Measurements from ENCODE around the gene JOSD1. TPM values are rescaled to one million over a fixed set of nuclear protein-coding genes. Genes with fewer than 3 reads are reported as not detected.
A peak's percentile ranks its signal among the peaks of the same experiment; 100 is the strongest.

The JOSD1 gene
- total and polyA plus RNA-seq, 5 donors from 2014 or later, result 8.7 to 205 (median 11.1) TPM

DNA sequence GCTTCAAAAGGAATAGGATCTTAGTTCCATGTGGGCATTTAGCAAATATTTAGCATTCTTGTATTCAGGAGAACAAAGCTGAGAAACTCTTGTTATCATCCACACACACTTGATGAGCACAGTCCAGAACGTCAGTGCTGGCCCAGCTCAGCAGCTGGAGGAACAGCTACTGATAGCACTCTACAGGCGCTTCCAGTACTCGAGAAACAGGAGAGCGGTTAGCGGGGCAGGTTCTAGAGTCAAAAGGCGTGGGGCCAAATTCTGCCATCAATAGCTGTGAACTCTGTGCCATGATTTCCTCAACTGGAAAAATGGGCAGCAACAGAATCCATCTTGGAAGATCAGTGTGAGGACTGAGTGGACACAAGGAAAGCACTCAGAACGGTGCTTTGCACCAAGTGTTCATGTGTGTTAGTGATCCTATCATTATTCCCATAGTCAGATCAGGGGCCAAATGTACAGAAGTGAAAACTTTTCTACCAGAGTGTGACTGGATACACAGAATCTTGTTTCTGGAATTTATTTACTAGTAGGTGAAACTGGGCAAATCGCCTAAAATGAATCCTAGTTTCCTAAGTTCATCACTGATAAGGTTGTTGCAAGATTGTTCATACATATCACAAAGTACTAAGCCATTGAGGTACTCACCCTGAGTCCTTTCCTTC lies 3.2 kb downstream of the JOSD1 start:
- Mint-ChIP-seq H3K27me3 (peaks cover 4% of the 10 kb centered on the region), H3K9me3 (no peaks in the 10 kb centered on the region), H3K27ac (peak overlapping the region; percentile 52 to 97 (median 87)), H3K4me1 (peaks cover 36 to 72% (median 52%) of the 10 kb centered on the region in 4 donors), H3K36me3 (peaks cover 16% of the 10 kb centered on the region), H3K4me3 (peak overlapping the region in 3 of 4 donors; percentile 92 to 95 (median 95))
- DNase-seq (no peak), ATAC-seq (ENCODE audit: low read depth in 2 of 2) (no peak)
- Histone ChIP-seq H3K27me3 (ENCODE audit: control insufficient read depth, insufficient read depth, low read length) (no peaks in the 10 kb centered on the region), H3K27ac (ENCODE audit: insufficient read depth, low read length, poor library complexity, severe bottlenecking) (peak overlapping the region; percentile 62), H3K4me3 (ENCODE audit: low read depth, low read length) (peak overlapping the region; percentile 82), H3K36me3 (ENCODE audit: control insufficient read depth, insufficient read depth, low read length) (no peaks in the 10 kb centered on the region), H3K9me3 (ENCODE audit: control insufficient read depth in 2 of 2, low read length in 2 of 2) (no peaks in the 10 kb centered on the region), H3K4me1 (ENCODE audit: control insufficient read depth, insufficient read depth, low read length, poor library complexity, severe bottlenecking) (peaks cover 64% of the 10 kb centered on the region)

- Histone ChIP-seq H3K9me3 (ENCODE audit: control insufficient read depth in 2 of 2, low read length in 2 of 2) (no peaks in the 10 kb centered on the region), H3K36me3 (ENCODE audit: control insufficient read depth, insufficient read depth, low read length) (peaks cover 2% of the 10 kb centered on the region), H3K27me3 (ENCODE audit: control insufficient read depth, insufficient read depth, low read length) (no peaks in the 10 kb centered on the region), H3K27ac (ENCODE audit: insufficient read depth, low read length, poor library complexity, severe bottlenecking) (peak overlapping the region; percentile 62), H3K4me1 (ENCODE audit: control insufficient read depth, insufficient read depth, low read length, poor library complexity, severe bottlenecking) (peaks cover 58% of the 10 kb centered on the region), H3K4me3 (ENCODE audit: low read depth, low read length) (peak overlapping the region; percentile 82)
- DNase-seq (peak in 1 of 3 donors; percentile 81), ATAC-seq (ENCODE audit: low read depth in 2 of 2) (peak; percentile 48 to 51)
- H3K27ac Mint-ChIP-seq, result peak overlapping the region; percentile 87 to 97 (median 89)
- H3K36me3 Mint-ChIP-seq, result peaks cover 19% of the 10 kb centered on the region
- H3K9me3 Mint-ChIP-seq, result no peaks in the 10 kb centered on the region
- H3K27me3 Mint-ChIP-seq, result peaks cover 4% of the 10 kb centered on the region
- peaks cover 39 to 74% (median 55%) of the 10 kb centered on the region in 4 donors for H3K4me1 Mint-ChIP-seq
- peak overlapping the region; percentile 23 to 95 (median 94) for H3K4me3 Mint-ChIP-seq
Measured at GRCh38 chr22:38696606-38697424, 3.9 kb downstream of the JOSD1 start.

GRCh38 chr22:38694940-38695339 lies 5.8 kb downstream of the JOSD1 start:
- peaks cover 46 to 68% (median 54%) of the 10 kb centered on the region in 4 donors for H3K4me1 Mint-ChIP-seq
- ATAC-seq (ENCODE audit: low read depth in 2 of 2) (no peak), DNase-seq (no peak)
- no peaks in the 10 kb centered on the region for H3K9me3 Mint-ChIP-seq
- Histone ChIP-seq H3K36me3 (ENCODE audit: control insufficient read depth, insufficient read depth, low read length) (peaks cover 7% of the 10 kb centered on the region), H3K4me3 (ENCODE audit: low read depth, low read length) (peak overlapping the region; percentile 4), H3K9me3 (ENCODE audit: control insufficient read depth in 2 of 2, low read length in 2 of 2) (no peaks in the 10 kb centered on the region), H3K27me3 (ENCODE audit: control insufficient read depth, insufficient read depth, low read length) (no peaks in the 10 kb centered on the region), H3K27ac (ENCODE audit: insufficient read depth, low read length, poor library complexity, severe bottlenecking) (peak overlapping the region; percentile 36), H3K4me1 (ENCODE audit: control insufficient read depth, insufficient read depth, low read length, poor library complexity, severe bottlenecking) (peaks cover 44% of the 10 kb centered on the region)
- no peaks in the 10 kb centered on the region for H3K27me3 Mint-ChIP-seq
- H3K27ac Mint-ChIP-seq, result peak overlapping the region; percentile 1 to 79 (median 72)
- peaks cover 26% of the 10 kb centered on the region for H3K36me3 Mint-ChIP-seq
- H3K4me3 Mint-ChIP-seq, result no peak overlapping the region

- Mint-ChIP-seq H3K9me3 (no peaks in the 10 kb centered on the region), H3K36me3 (peaks cover 26% of the 10 kb centered on the region), H3K27ac (peak overlapping the region in 1 of 3 donors; percentile 4), H3K4me1 (peaks cover 38 to 59% (median 49%) of the 10 kb centered on the region in 4 donors), H3K27me3 (no peaks in the 10 kb centered on the region), H3K4me3 (no peak overlapping the region)
- no peak for DNase-seq
- H3K9me3 ChIP-seq (ENCODE audit: control insufficient read depth in 2 of 2, low read length in 2 of 2), result no peaks in the 10 kb centered on the region
- H3K27me3 ChIP-seq (ENCODE audit: control insufficient read depth, insufficient read depth, low read length), result no peaks in the 10 kb centered on the region
- peaks cover 8% of the 10 kb centered on the region for H3K36me3 ChIP-seq (ENCODE audit: control insufficient read depth, insufficient read depth, low read length)
- H3K4me3 ChIP-seq (ENCODE audit: low read depth, low read length), result no peak overlapping the region
- H3K4me1 ChIP-seq (ENCODE audit: control insufficient read depth, insufficient read depth, low read length, poor library complexity, severe bottlenecking), result peaks cover 35% of the 10 kb centered on the region
- no peak for ATAC-seq (ENCODE audit: low read depth in 2 of 2)
- no peak overlapping the region for H3K27ac ChIP-seq (ENCODE audit: insufficient read depth, low read length, poor library complexity, severe bottlenecking)
Measured at GRCh38 chr22:38694049-38694448, 6.7 kb downstream of the JOSD1 start.

GRCh38 chr22:38689651-38690050 lies 11.1 kb downstream of the JOSD1 start:
- H3K4me3 Mint-ChIP-seq, result no peak overlapping the region
- peaks cover 30% of the 10 kb centered on the region for H3K36me3 Mint-ChIP-seq
- Histone ChIP-seq H3K4me3 (ENCODE audit: low read depth, low read length) (no peak overlapping the region), H3K9me3 (ENCODE audit: control insufficient read depth in 2 of 2, low read length in 2 of 2) (no peaks in the 10 kb centered on the region), H3K4me1 (ENCODE audit: control insufficient read depth, insufficient read depth, low read length, poor library complexity, severe bottlenecking) (no peaks in the 10 kb centered on the region), H3K27me3 (ENCODE audit: control insufficient read depth, insufficient read depth, low read length) (no peaks in the 10 kb centered on the region), H3K27ac (ENCODE audit: insufficient read depth, low read length, poor library complexity, severe bottlenecking) (no peak overlapping the region), H3K36me3 (ENCODE audit: control insufficient read depth, insufficient read depth, low read length) (peaks cover 46% of the 10 kb centered on the region)
- ATAC-seq (ENCODE audit: low read depth in 2 of 2) (no peak), DNase-seq (no peak)
- H3K27ac Mint-ChIP-seq, result no peak overlapping the region
- no peaks in the 10 kb centered on the region for H3K27me3 Mint-ChIP-seq
- no peaks in the 10 kb centered on the region for H3K9me3 Mint-ChIP-seq
- peaks cover 10 to 23% (median 18%) of the 10 kb centered on the region in 4 donors for H3K4me1 Mint-ChIP-seq

DNA sequence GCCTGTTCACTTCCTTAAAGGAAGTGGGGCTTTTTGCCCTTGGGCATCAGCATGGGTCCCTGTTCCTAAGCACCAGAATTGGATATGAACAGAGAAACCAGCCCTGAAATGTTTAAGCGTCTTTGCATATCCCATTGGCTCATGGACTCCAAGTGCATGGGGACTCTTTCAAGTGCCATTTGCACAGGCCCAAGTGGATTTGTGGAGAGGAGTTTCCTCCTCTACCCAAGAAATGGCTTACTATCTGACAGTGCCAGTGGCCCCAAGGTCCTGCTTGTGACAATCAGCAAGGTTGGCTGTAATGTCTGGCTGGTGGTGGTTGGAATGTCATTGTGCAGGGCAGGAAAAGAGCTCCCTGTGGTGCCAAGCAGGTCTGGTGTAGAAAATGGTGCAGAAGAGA lies 15.0 kb downstream of the JOSD1 start:
- Mint-ChIP-seq H3K36me3 (peaks cover 18% of the 10 kb centered on the region), H3K27me3 (no peaks in the 10 kb centered on the region), H3K4me3 (no peak overlapping the region), H3K4me1 (peaks cover 6 to 21% (median 16%) of the 10 kb centered on the region in 4 donors), H3K9me3 (no peaks in the 10 kb centered on the region), H3K27ac (no peak overlapping the region)
- DNase-seq (no peak), ATAC-seq (ENCODE audit: low read depth in 2 of 2) (no peak)
- Histone ChIP-seq H3K4me3 (ENCODE audit: low read depth, low read length) (no peak overlapping the region), H3K9me3 (ENCODE audit: control insufficient read depth in 2 of 2, low read length in 2 of 2) (no peaks in the 10 kb centered on the region), H3K4me1 (ENCODE audit: control insufficient read depth, insufficient read depth, low read length, poor library complexity, severe bottlenecking) (peaks cover 17% of the 10 kb centered on the region), H3K27me3 (ENCODE audit: control insufficient read depth, insufficient read depth, low read length) (no peaks in the 10 kb centered on the region), H3K27ac (ENCODE audit: insufficient read depth, low read length, poor library complexity, severe bottlenecking) (no peak overlapping the region), H3K36me3 (ENCODE audit: control insufficient read depth, insufficient read depth, low read length) (peaks cover 53% of the 10 kb centered on the region)

- Mint-ChIP-seq H3K4me3 (no peak overlapping the region), H3K36me3 (peaks cover 18% of the 10 kb centered on the region), H3K9me3 (no peaks in the 10 kb centered on the region), H3K27me3 (no peaks in the 10 kb centered on the region), H3K27ac (no peak overlapping the region), H3K4me1 (peaks cover 6 to 21% (median 15%) of the 10 kb centered on the region in 4 donors)
- H3K36me3 ChIP-seq (ENCODE audit: control insufficient read depth, insufficient read depth, low read length), result peaks cover 53% of the 10 kb centered on the region
- peaks cover 17% of the 10 kb centered on the region for H3K4me1 ChIP-seq (ENCODE audit: control insufficient read depth, insufficient read depth, low read length, poor library complexity, severe bottlenecking)
- no peak overlapping the region for H3K4me3 ChIP-seq (ENCODE audit: low read depth, low read length)
- no peak overlapping the region for H3K27ac ChIP-seq (ENCODE audit: insufficient read depth, low read length, poor library complexity, severe bottlenecking)
- H3K27me3 ChIP-seq (ENCODE audit: control insufficient read depth, insufficient read depth, low read length), result no peaks in the 10 kb centered on the region
- no peak for DNase-seq
- H3K9me3 ChIP-seq (ENCODE audit: control insufficient read depth in 2 of 2, low read length in 2 of 2), result no peaks in the 10 kb centered on the region
- no peak for ATAC-seq (ENCODE audit: low read depth in 2 of 2)
Measured at GRCh38 chr22:38684895-38685294, 15.8 kb downstream of the JOSD1 start.

Measured in CD4-positive, CD25-positive, alpha-beta regulatory T cell (primary cell).